DOHH2 (cell line): ENCODE results near the gene TSPAN11.

ENCODE experiments used
- H3F3A ChIP-seq: fragments of 200-600 bp; sonication (generic), shearing (Covaris generic); 2 replicates; pipeline ENCODE4 v1.6.0; 2016; ENCODE audit warnings: antibody characterized with exemption, mild to moderate bottlenecking; ENCODE audit not compliant: control insufficient read depth, insufficient read depth
- H3K27ac ChIP-seq: fragments of 200-600 bp; sonication (generic); 2 replicates; pipeline ENCODE4 v1.5.1; 2014; ENCODE audit warnings: low read depth, mild to moderate bottlenecking, low read length, moderate library complexity
- H3K27me3 ChIP-seq: fragments of 200-600 bp; sonication (generic); 2 replicates; pipeline ENCODE4 v1.6.1; 2014; ENCODE audit warnings: mild to moderate bottlenecking, low read length, mixed read lengths; ENCODE audit not compliant: control insufficient read depth
- H3K36me3 ChIP-seq: fragments of 200-600 bp; sonication (generic); 2 replicates; pipeline ENCODE4 v1.6.1; 2014; ENCODE audit warnings: mild to moderate bottlenecking, low read length, moderate library complexity, mixed read lengths; ENCODE audit not compliant: control insufficient read depth
- H3K4me1 ChIP-seq: fragments of 200-600 bp; sonication (generic); 2 replicates; pipeline ENCODE4 v1.6.1; 2014; ENCODE audit warnings: mild to moderate bottlenecking, low read length, mixed read lengths; ENCODE audit not compliant: control insufficient read depth
- H3K4me2 ChIP-seq: fragments of 200-600 bp; sonication (generic); 2 replicates; pipeline ENCODE4 v1.6.0; 2014; ENCODE audit warnings: mild to moderate bottlenecking, low read length, moderate library complexity
- H3K4me3 ChIP-seq: fragments of 200-600 bp; sonication (generic); 2 replicates; pipeline ENCODE4 v1.5.1; 2014; ENCODE audit warnings: mild to moderate bottlenecking, low read length, mixed read lengths
- H3K79me2 ChIP-seq: fragments of 200-600 bp; sonication (generic); 2 replicates; pipeline ENCODE4 v1.6.1; 2014; ENCODE audit warnings: mild to moderate bottlenecking, low read length, mixed read lengths; ENCODE audit not compliant: control insufficient read depth
- H3K9me2 ChIP-seq: fragments of 200-600 bp; sonication (generic); replicated peaks from 2 replicates; pipeline ENCODE4 v1.6.1; 2014; ENCODE audit warnings: mild to moderate bottlenecking, low read length, mixed read lengths; ENCODE audit not compliant: control insufficient read depth
- H3K9me3 ChIP-seq: fragments of 200-600 bp; sonication (generic); 2 replicates; pipeline ENCODE4 v1.6.1; 2014; ENCODE audit warnings: antibody characterized with exemption, low read length, mixed read lengths; ENCODE audit not compliant: control insufficient read depth, insufficient read depth
- H4K20me1 ChIP-seq: fragments of 200-600 bp; sonication (generic); 2 replicates; pipeline ENCODE4 v1.6.0; 2014; ENCODE audit warnings: low read depth, mild to moderate bottlenecking, antibody characterized with exemption, low read length, moderate library complexity; ENCODE audit not compliant: control insufficient read depth, insufficient read depth
- EZH2phosphoT487 ChIP-seq: fragments of 200-600 bp; sonication (generic); IDR thresholded peaks from 2 replicates; pipeline ENCODE4 v1.6.1; 2017; ENCODE audit warnings: borderline replicate concordance, mild to moderate bottlenecking, antibody characterized with exemption, low read length, moderate library complexity, mixed read lengths
- TF ChIP-seq, protein P1 (sequence below): fragments of 200-600 bp; sonication (generic); IDR thresholded peaks from one replicate; pipeline ENCODE4 v1.5.1; 2014; ENCODE audit warnings: antibody characterized with exemption, mild to moderate bottlenecking, low read depth, low read length; ENCODE audit not compliant: poor library complexity, severe bottlenecking

The TSPAN11 gene

DNA sequence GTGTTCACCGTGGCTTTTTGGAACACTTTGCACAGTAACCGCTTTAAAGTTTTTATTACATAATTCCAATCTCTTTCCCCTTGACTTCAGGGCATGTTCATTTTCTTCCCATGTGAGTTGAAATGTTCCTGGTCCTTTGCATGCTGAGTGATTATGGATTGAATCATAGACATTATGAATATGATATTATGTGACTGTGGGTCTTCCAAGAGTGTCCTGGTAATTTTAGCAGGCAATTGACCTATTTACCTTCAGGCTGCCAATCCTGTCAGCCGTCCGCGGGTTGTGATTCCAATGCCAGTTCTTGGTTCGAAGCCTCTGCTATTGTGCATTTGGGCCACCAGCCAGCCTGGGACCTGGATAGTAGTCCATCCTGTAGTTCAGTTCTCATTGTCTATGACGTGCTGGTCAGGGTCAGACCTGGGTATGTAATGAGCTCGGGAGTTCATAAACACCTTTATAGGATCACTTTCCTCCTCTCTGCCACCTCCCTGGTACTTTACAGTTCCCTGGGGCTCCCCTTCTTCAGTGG is 114.6 kb downstream of the TSPAN11 start:
- H3K27me3 ChIP-seq: peaks cover 4% of the 10 kb centered on the region; the same call in 1 of the 2 replicates
- no peak overlapping the region for H3K27ac ChIP-seq
- H3K4me2 ChIP-seq: no peak overlapping the region
- H4K20me1 ChIP-seq: no peaks in the 10 kb centered on the region
- no peaks in the 10 kb centered on the region for H3K9me3 ChIP-seq
- H3K36me3 ChIP-seq: no peaks in the 10 kb centered on the region
- H3K4me3 ChIP-seq: no peak overlapping the region
- no peaks in the 10 kb centered on the region for H3K79me2 ChIP-seq
- no peaks in the 10 kb centered on the region for H3K4me1 ChIP-seq
- TF ChIP-seq, protein P1, sequence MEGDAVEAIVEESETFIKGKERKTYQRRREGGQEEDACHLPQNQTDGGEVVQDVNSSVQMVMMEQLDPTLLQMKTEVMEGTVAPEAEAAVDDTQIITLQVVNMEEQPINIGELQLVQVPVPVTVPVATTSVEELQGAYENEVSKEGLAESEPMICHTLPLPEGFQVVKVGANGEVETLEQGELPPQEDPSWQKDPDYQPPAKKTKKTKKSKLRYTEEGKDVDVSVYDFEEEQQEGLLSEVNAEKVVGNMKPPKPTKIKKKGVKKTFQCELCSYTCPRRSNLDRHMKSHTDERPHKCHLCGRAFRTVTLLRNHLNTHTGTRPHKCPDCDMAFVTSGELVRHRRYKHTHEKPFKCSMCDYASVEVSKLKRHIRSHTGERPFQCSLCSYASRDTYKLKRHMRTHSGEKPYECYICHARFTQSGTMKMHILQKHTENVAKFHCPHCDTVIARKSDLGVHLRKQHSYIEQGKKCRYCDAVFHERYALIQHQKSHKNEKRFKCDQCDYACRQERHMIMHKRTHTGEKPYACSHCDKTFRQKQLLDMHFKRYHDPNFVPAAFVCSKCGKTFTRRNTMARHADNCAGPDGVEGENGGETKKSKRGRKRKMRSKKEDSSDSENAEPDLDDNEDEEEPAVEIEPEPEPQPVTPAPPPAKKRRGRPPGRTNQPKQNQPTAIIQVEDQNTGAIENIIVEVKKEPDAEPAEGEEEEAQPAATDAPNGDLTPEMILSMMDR: no peak
- no peak for TF ChIP-seq EZH2phosphoT487
- H3F3A ChIP-seq: no peaks in the 10 kb centered on the region
- H3K9me2 ChIP-seq: no peaks in the 10 kb centered on the region
